Measurements from ENCODE around the gene ERO1B. TPM values are rescaled to one million over a fixed set of nuclear protein-coding genes. Genes with fewer than 3 reads are reported as not detected.

Gene ERO1B
- total and polyA plus RNA-seq, 2 donors: 4.3 to 14.2 TPM

DNA sequence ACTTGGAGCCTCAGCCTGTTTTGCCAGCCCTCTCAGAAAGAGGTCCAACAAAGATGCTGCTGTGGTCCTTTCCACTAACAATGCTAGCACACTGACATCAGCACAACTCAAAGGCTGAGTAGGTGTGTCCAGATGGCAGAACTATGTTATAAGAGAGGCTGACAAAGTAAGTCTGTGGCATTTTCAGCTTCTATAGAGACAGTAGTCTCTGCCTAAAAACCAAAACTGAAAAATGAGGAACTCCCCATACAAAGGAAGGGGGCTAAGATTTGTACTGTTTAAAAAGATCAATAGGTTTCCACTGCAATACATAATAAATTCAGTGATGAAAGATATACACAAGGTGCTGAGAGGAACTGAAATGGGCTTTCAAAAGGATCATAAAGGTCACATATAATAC lies 12.3 kb downstream of the ERO1B start:
- Histone ChIP-seq H3K4me3 (ENCODE audit: low read length in 2 of 2) (no peak overlapping the region), H3K27ac (ENCODE audit: low read depth in 1 of 2, low read length in 1 of 2) (no peak overlapping the region), H3K27me3 (ENCODE audit: control insufficient read depth in 2 of 2, insufficient read depth in 1 of 2, low read length in 1 of 2) (no peaks in the 10 kb centered on the region), H3K36me3 (ENCODE audit: control insufficient read depth in 2 of 2, insufficient read depth in 2 of 2, low read length in 1 of 2) (no peaks in the 10 kb centered on the region), H3K4me1 (ENCODE audit: control insufficient read depth in 2 of 2, insufficient read depth in 2 of 2, low read length in 2 of 2) (no peaks in the 10 kb centered on the region), H3K9me3 (ENCODE audit: control insufficient read depth in 2 of 2, insufficient read depth in 1 of 2, low read length in 1 of 2) (no peaks in the 10 kb centered on the region)
- DNase-seq (ENCODE audit: low read depth in 6 of 9, low spot score in 9 of 9): no peak

DNA sequence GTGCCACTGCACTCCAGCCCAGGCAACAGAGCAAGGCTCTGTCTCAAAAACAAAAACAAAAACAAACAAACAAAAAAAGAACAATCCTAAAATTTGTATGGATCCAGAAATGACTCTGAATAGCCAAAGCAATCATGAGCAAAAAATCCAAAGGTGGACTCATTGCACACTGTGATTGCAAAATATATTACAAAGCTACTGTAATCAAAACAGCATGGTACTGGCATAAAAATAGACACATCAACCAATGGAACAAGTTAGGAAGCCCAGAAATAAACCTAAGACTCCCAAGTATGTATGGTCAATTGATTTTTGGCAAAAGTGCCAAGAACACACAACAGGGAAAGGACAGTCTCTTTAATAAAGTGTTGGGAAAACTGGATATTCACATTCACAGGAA lies 19.9 kb downstream of the ERO1B start:
- Histone ChIP-seq H3K27me3 (ENCODE audit: control insufficient read depth in 2 of 2, insufficient read depth in 1 of 2, low read length in 1 of 2) (no peaks in the 10 kb centered on the region), H3K4me3 (ENCODE audit: low read length in 2 of 2) (no peak overlapping the region), H3K4me1 (ENCODE audit: control insufficient read depth in 2 of 2, insufficient read depth in 2 of 2, low read length in 2 of 2) (no peaks in the 10 kb centered on the region), H3K27ac (ENCODE audit: low read depth in 1 of 2, low read length in 1 of 2) (no peak overlapping the region), H3K36me3 (ENCODE audit: control insufficient read depth in 2 of 2, insufficient read depth in 2 of 2, low read length in 1 of 2) (peaks cover 0 to 4% of the 10 kb centered on the region in 2 donors), H3K9me3 (ENCODE audit: control insufficient read depth in 2 of 2, insufficient read depth in 1 of 2, low read length in 1 of 2) (peaks cover 0 to 6% of the 10 kb centered on the region in 2 donors)
- DNase-seq (ENCODE audit: low read depth in 6 of 9, low spot score in 9 of 9): no peak

DNA sequence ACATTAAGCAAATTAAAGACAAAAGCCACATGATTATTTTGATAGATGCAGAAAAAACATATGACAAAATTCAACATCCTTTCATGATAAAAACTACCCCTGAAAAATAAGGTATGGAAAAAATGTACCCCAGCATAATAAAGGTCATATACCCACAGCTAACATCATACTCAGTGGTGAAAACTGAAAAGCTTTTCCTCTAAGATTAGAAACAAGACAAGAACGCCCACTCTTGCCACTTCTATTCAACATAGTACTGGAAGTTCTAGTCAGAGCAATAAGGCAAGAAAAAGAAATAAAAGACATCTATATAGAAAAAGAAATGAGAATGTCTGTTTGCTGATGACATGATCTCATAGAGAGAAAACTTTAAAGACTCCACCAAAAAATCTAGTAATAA lies 20.7 kb downstream of the ERO1B start:
- WGBS: 99% methylated on average over 1 of the region's 1 CpG
- Histone ChIP-seq H3K4me3 (ENCODE audit: low read length in 2 of 2) (no peak overlapping the region), H3K4me1 (ENCODE audit: control insufficient read depth in 2 of 2, insufficient read depth in 2 of 2, low read length in 2 of 2) (no peaks in the 10 kb centered on the region), H3K36me3 (ENCODE audit: control insufficient read depth in 2 of 2, insufficient read depth in 2 of 2, low read length in 1 of 2) (peaks cover 0 to 4% of the 10 kb centered on the region in 2 donors), H3K27me3 (ENCODE audit: control insufficient read depth in 2 of 2, insufficient read depth in 1 of 2, low read length in 1 of 2) (no peaks in the 10 kb centered on the region), H3K9me3 (ENCODE audit: control insufficient read depth in 2 of 2, insufficient read depth in 1 of 2, low read length in 1 of 2) (peaks cover 0 to 6% of the 10 kb centered on the region in 2 donors), H3K27ac (ENCODE audit: low read depth in 1 of 2, low read length in 1 of 2) (no peak overlapping the region)
- DNase-seq (ENCODE audit: low read depth in 6 of 9, low spot score in 9 of 9): no peak

DNA sequence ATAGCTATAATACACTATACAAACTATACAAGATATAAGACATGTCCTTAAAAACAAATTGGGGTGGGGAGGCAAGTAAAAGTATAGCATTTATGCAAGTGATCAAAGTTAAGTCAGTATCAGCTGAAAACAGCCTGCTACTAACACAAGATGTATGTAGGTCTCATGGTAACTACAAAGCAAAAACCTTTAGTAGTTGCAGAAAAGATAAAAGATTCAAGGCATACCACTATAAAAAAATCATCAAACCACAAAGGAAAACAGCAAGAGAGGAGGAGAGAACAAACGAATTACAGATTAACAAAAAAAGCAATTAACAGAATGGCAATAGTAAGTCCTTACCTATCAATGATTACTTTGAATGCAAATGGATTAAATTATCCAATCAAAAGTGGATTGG lies 22.7 kb downstream of the ERO1B start:
- no peak overlapping the region for H3K4me3 ChIP-seq (ENCODE audit: low read length in 2 of 2)
- H3K9me3 ChIP-seq (ENCODE audit: control insufficient read depth in 2 of 2, insufficient read depth in 1 of 2, low read length in 1 of 2): peaks cover 0 to 6% of the 10 kb centered on the region in 2 donors
- no peak overlapping the region for H3K27ac ChIP-seq (ENCODE audit: low read depth in 1 of 2, low read length in 1 of 2)
- peak in 1 of 9 donors; percentile 41 for DNase-seq (ENCODE audit: low read depth in 6 of 9, low spot score in 9 of 9)
- H3K27me3 ChIP-seq (ENCODE audit: control insufficient read depth in 2 of 2, insufficient read depth in 1 of 2, low read length in 1 of 2): no peaks in the 10 kb centered on the region
- peaks cover 0 to 4% of the 10 kb centered on the region in 2 donors for H3K36me3 ChIP-seq (ENCODE audit: control insufficient read depth in 2 of 2, insufficient read depth in 2 of 2, low read length in 1 of 2)
- H3K4me1 ChIP-seq (ENCODE audit: control insufficient read depth in 2 of 2, insufficient read depth in 2 of 2, low read length in 2 of 2): no peaks in the 10 kb centered on the region
- WGBS: 4% methylated on average over 1 of the region's 1 CpG

DNA sequence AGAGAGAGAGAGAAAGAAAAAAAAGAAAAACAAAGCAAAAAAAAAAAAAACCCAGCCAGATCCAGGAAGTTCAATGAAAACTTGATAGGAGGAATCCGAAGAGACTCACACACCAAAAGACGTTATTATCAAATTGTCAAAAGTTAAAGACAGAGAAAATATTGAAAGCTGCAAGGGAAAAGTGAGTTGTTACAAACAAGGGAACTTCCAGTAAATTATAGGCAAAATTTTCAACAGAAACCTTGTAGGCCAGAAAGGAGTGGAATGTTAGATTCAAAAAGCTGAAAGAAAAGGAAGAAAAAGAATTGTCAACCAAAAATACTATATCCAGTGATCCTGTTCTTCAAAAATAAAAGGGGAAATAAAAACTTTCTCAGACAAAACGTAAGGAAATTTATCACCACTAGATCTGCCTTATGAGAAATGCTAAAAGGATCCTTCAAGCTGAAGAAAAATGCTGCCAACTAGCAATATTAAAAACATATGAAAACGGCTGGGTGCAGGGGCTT lies 23.6 kb downstream of the ERO1B start:
- DNase-seq (ENCODE audit: low read depth in 6 of 9, low spot score in 9 of 9): no peak
- no peak overlapping the region for H3K27ac ChIP-seq (ENCODE audit: low read depth in 1 of 2, low read length in 1 of 2)
- H3K4me3 ChIP-seq (ENCODE audit: low read length in 2 of 2): no peak overlapping the region
- no peaks in the 10 kb centered on the region for H3K27me3 ChIP-seq (ENCODE audit: control insufficient read depth in 2 of 2, insufficient read depth in 1 of 2, low read length in 1 of 2)
- peaks cover 0 to 6% of the 10 kb centered on the region in 2 donors for H3K9me3 ChIP-seq (ENCODE audit: control insufficient read depth in 2 of 2, insufficient read depth in 1 of 2, low read length in 1 of 2)
- WGBS: 98% methylated on average over 4 of the region's 4 CpGs
- peaks cover 0 to 4% of the 10 kb centered on the region in 2 donors for H3K36me3 ChIP-seq (ENCODE audit: control insufficient read depth in 2 of 2, insufficient read depth in 2 of 2, low read length in 1 of 2)
- no peaks in the 10 kb centered on the region for H3K4me1 ChIP-seq (ENCODE audit: control insufficient read depth in 2 of 2, insufficient read depth in 2 of 2, low read length in 2 of 2)

DNA sequence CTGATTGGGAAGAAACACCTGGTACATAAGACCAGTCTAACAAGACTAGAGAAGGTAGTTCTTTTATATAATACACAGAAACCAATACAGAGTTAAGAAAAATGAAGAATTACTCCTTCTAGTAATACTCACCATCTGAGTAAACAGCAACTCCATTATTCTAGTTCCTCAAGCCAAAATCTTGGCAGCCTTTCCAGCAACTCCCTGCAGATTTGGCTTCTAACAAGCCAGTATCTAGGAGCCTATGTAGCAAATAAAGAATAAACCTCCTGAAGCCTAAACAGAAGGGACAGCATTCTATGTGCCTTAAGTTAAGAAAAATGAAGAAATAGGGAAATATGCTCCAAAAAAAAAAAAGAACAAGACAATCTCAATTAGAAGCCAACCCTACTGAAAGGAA lies 24.5 kb downstream of the ERO1B start:
- Histone ChIP-seq H3K9me3 (ENCODE audit: control insufficient read depth in 2 of 2, insufficient read depth in 1 of 2, low read length in 1 of 2) (peaks cover 0 to 6% of the 10 kb centered on the region in 2 donors), H3K27ac (ENCODE audit: low read depth in 1 of 2, low read length in 1 of 2) (no peak overlapping the region)
- no peak for DNase-seq (ENCODE audit: low read depth in 6 of 9, low spot score in 9 of 9)

DNA sequence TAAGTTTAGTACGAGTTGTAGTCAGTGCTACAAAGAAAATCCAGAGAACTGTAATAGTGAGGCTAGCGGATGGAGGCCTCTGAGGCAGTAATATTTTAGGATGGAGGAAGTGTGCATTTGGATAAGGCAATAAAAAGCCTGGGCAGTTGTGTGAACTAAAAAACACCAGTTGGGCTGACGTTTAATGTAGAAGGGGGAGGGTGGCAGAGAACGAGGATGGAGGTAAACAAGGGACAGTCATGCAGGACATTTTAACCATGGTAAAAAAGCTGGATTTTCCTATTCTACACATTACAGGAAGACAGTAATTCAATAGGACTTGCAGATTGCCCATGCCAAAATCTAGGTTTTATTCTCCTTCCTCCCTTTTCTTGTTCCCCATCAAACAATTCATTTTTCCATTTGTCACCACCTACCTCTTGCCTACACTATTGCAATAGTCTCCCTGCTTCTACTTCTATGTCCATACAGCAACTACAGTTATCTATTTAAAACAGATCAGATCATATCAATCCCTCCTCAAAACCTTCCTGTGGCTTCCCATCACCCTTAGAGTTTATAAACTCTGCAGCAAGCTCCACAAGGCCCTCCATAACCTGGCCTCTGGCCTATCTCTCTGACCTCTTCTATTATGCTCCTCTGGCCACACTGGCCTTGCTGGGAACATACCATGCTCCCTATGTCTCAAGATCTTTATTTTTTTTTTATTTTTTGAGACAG lies 27.7 kb downstream of the ERO1B start:
- Histone ChIP-seq H3K27ac (ENCODE audit: low read depth in 1 of 2, low read length in 1 of 2) (no peak overlapping the region), H3K9me3 (ENCODE audit: control insufficient read depth in 2 of 2, insufficient read depth in 1 of 2, low read length in 1 of 2) (peaks cover 0 to 3% of the 10 kb centered on the region in 2 donors), H3K4me3 (ENCODE audit: low read length in 2 of 2) (no peak overlapping the region), H3K4me1 (ENCODE audit: control insufficient read depth in 2 of 2, insufficient read depth in 2 of 2, low read length in 2 of 2) (no peaks in the 10 kb centered on the region), H3K27me3 (ENCODE audit: control insufficient read depth in 2 of 2, insufficient read depth in 1 of 2, low read length in 1 of 2) (no peaks in the 10 kb centered on the region), H3K36me3 (ENCODE audit: control insufficient read depth in 2 of 2, insufficient read depth in 2 of 2, low read length in 1 of 2) (no peaks in the 10 kb centered on the region)
- DNase-seq (ENCODE audit: low read depth in 6 of 9, low spot score in 9 of 9): no peak
- WGBS: 98% methylated on average over 4 of the region's 4 CpGs

More for the DNA sequence above, 24.5 kb downstream of the ERO1B start:
- Histone ChIP-seq H3K27me3 (ENCODE audit: control insufficient read depth in 2 of 2, insufficient read depth in 1 of 2, low read length in 1 of 2) (no peaks in the 10 kb centered on the region), H3K36me3 (ENCODE audit: control insufficient read depth in 2 of 2, insufficient read depth in 2 of 2, low read length in 1 of 2) (no peaks in the 10 kb centered on the region), H3K4me3 (ENCODE audit: low read length in 2 of 2) (no peak overlapping the region), H3K4me1 (ENCODE audit: control insufficient read depth in 2 of 2, insufficient read depth in 2 of 2, low read length in 2 of 2) (no peaks in the 10 kb centered on the region)

DNA sequence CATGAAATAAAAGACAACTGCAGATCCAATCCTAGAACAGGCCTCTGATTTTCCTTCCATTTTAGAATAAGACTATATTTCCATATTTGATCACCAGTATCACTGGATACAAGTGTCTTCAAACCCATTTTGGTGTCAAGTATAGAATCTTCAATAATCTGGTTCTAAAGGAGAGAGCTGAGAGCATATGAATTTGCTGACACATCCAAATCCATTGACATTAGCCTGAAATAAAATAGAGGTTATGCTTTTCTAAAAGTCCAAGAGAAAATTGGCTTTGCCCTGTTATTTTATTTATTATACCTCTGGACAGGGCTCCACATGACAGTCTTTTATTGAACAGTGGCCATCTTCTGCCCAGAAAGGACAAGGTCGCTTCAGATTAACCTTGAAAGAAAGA lies 28.6 kb downstream of the ERO1B start:
- no peak for DNase-seq (ENCODE audit: low read depth in 6 of 9, low spot score in 9 of 9)
- Histone ChIP-seq H3K36me3 (ENCODE audit: control insufficient read depth in 2 of 2, insufficient read depth in 2 of 2, low read length in 1 of 2) (no peaks in the 10 kb centered on the region), H3K9me3 (ENCODE audit: control insufficient read depth in 2 of 2, insufficient read depth in 1 of 2, low read length in 1 of 2) (no peaks in the 10 kb centered on the region), H3K4me3 (ENCODE audit: low read length in 2 of 2) (no peak overlapping the region), H3K4me1 (ENCODE audit: control insufficient read depth in 2 of 2, insufficient read depth in 2 of 2, low read length in 2 of 2) (no peaks in the 10 kb centered on the region), H3K27ac (ENCODE audit: low read depth in 1 of 2, low read length in 1 of 2) (no peak overlapping the region), H3K27me3 (ENCODE audit: control insufficient read depth in 2 of 2, insufficient read depth in 1 of 2, low read length in 1 of 2) (no peaks in the 10 kb centered on the region)
- WGBS: 99% methylated on average over 1 of the region's 1 CpG

DNA sequence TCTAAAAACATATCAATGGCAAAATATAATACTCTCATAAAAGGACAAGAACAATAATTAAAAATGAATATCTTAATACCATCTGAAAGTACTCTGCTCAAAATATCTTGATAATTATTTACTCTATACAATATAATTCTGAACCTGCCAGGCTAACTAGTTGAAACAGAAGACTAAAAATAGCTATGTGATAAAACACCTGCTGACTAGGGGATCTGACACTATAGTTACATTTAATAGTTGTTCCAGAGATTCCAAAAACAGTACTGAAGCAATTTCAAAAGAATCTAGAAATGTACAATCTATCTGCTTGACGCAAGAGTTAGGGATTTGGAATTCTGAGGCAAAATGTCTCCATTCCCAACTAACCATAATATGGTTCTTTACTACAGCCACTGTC lies 30.2 kb downstream of the ERO1B start:
- no peaks in the 10 kb centered on the region for H3K4me1 ChIP-seq (ENCODE audit: control insufficient read depth in 2 of 2, insufficient read depth in 2 of 2, low read length in 2 of 2)
- H3K27ac ChIP-seq (ENCODE audit: low read depth in 1 of 2, low read length in 1 of 2): no peak overlapping the region
- H3K9me3 ChIP-seq (ENCODE audit: control insufficient read depth in 2 of 2, insufficient read depth in 1 of 2, low read length in 1 of 2): no peaks in the 10 kb centered on the region
- no peak for DNase-seq (ENCODE audit: low read depth in 6 of 9, low spot score in 9 of 9)
- no peak overlapping the region for H3K4me3 ChIP-seq (ENCODE audit: low read length in 2 of 2)
- H3K36me3 ChIP-seq (ENCODE audit: control insufficient read depth in 2 of 2, insufficient read depth in 2 of 2, low read length in 1 of 2): no peaks in the 10 kb centered on the region
- no peaks in the 10 kb centered on the region for H3K27me3 ChIP-seq (ENCODE audit: control insufficient read depth in 2 of 2, insufficient read depth in 1 of 2, low read length in 1 of 2)
- WGBS: 100% methylated on average over 1 of the region's 1 CpG
